Activated naive CD4-positive, alpha-beta T cell treated with anti-CD3 and anti-CD28 coated beads, Interleukin-2, amount 10 ng/mL, durations not matched to agents 7 days and 5 days (primary cell): ENCODE results near the gene TMEM164.

Experiments
- CTCF ChIA-PET: fragments of 350-600 bp; sonication (Branson Sonifier 250); formaldehyde crosslinking; loops from one replicate; lab custom pipeline; 2021; ENCODE audit warnings: antibody characterized with exemption; lab: Charles Lee
- DNase-seq: peaks from one replicate; pipeline ENCODE4 v3.0.0-alpha.2; 2020
- H3K27ac Mint-ChIP-seq: one replicate; pipeline ENCODE4 v1.8.0; 2021; ENCODE audit warnings: mild to moderate bottlenecking, moderate library complexity, mixed read lengths
- H3K27me3 Mint-ChIP-seq: one replicate; pipeline ENCODE4 v1.8.0; 2021; ENCODE audit warnings: mild to moderate bottlenecking, mixed read lengths
- H3K36me3 Mint-ChIP-seq: one replicate; pipeline ENCODE4 v1.8.0; 2021; ENCODE audit warnings: mixed read lengths
- H3K4me1 Mint-ChIP-seq: one replicate; pipeline ENCODE4 v1.8.0; 2021; ENCODE audit warnings: mixed read lengths
- H3K4me3 Mint-ChIP-seq: one replicate; pipeline ENCODE4 v1.8.0; 2021; ENCODE audit warnings: mild to moderate bottlenecking, moderate library complexity, mixed read lengths
- H3K9me3 Mint-ChIP-seq: one replicate; pipeline ENCODE4 v1.8.0; 2021; ENCODE audit warnings: mixed read lengths

The TMEM164 gene

DNA sequence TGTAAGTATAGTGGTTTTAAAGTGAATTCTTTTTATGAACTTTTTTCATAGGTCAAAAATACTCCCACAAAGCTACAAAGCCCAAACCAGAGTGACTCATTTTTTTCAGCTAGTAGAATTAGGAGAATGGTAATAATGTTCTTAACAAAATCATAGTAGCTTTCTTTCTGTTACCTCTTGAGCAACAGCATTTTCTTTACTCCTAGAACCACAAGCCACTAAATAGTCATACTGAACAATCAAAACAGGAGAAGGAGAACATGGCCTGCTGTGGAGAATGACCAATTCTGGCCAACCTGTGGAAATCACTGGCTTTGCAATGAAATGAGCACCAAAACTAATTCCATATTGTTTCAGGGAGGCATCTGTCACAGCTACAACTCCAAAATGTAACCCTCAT is 202.1 kb downstream of the TMEM164 start:
- Mint-ChIP-seq H3K27me3 (no peaks in the 10 kb centered on the region), H3K27ac (no peak overlapping the region), H3K36me3 (peaks cover 6% of the 10 kb centered on the region), H3K4me1 (no peaks in the 10 kb centered on the region), H3K9me3 (no peaks in the 10 kb centered on the region), H3K4me3 (no peak overlapping the region)
- CTCF ChIA-PET, result no interaction called here
- no peak for DNase-seq

DNA sequence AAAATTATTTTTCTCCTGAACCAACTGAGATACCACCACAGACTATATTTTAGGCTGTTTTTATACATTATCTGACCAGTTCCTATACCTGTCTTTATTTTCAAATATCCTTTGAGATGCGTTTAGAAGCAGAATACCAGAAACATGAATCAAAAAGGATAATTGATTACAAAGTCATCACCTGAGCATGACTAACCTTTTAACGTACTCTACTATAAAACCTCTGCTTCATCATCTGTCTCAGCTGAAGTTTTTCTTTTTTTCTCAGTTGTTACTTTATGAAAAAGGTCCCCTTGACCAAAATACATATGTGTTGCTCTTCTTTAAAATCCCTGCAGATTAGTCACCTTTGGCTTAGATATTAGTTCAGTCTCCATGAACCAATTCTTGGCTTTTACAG is 205.2 kb downstream of the TMEM164 start:
- no peak for DNase-seq
- no peaks in the 10 kb centered on the region for H3K9me3 Mint-ChIP-seq
- H3K27ac Mint-ChIP-seq, result no peak overlapping the region
- no peak overlapping the region for H3K4me3 Mint-ChIP-seq
- CTCF ChIA-PET, result no interaction called here
- H3K36me3 Mint-ChIP-seq, result peaks cover 2% of the 10 kb centered on the region
- no peaks in the 10 kb centered on the region for H3K27me3 Mint-ChIP-seq
- H3K4me1 Mint-ChIP-seq, result no peaks in the 10 kb centered on the region

DNA sequence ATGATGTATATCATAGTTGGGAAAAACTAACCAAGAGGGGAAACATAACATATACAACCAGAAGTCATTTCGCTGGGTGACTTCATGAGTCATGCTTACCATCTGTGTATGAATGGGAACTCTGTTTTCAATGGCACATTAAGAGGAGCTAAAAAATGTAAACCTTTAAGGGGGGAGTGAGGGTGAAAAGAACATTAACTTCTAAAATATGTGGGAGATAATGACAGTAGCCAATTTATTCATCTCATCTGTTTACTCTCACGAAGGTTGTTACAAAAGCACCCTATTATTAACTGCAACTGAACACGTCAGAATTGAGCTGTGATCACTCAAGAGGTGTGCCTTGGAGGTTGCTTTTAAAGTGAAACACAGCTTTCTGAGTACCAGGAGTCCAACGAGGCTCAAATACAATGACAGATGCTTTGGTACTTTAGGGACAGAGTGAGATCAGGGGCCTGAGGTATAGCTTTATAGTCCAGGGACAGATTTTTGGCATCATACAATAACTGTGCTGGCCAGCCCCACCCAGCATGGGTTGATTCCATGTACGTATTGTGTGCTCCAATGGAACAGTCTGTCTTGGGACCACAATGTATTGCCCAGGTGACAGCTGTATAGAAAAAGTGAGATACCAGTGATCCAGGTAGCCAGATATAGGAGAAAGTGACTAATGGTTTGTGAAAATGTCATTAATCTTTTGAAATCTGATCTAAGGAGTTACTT is 207.7 kb downstream of the TMEM164 start:
- H3K36me3 Mint-ChIP-seq, result peaks cover 11% of the 10 kb centered on the region
- no peaks in the 10 kb centered on the region for H3K4me1 Mint-ChIP-seq
- CTCF ChIA-PET, result no interaction called here
- H3K27me3 Mint-ChIP-seq, result no peaks in the 10 kb centered on the region
- DNase-seq, result no peak
- H3K4me3 Mint-ChIP-seq, result no peak overlapping the region
- H3K9me3 Mint-ChIP-seq, result no peaks in the 10 kb centered on the region
- no peak overlapping the region for H3K27ac Mint-ChIP-seq

DNA sequence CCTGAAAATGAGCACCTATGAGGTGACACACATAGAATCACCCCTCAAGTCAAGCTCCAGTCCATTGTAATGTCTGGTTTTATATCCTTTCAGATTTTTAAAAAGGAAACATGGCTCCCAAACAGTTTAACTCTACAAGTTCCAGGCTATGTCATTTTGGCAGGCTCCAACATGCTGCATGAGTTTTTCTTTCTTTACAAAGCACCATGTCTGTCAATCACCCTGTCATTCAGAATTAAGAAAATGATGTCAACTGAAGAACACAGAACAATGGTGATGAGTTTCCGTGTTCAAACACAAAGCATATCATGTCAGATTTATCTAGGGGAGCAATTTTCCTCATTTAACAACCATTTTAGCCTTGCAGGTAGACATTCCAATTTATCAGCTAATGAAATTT is 208.4 kb downstream of the TMEM164 start:
- no peak for DNase-seq
- Mint-ChIP-seq H3K27ac (no peak overlapping the region), H3K4me1 (peaks cover under 1% of the 10 kb centered on the region), H3K36me3 (peaks cover 12% of the 10 kb centered on the region), H3K4me3 (no peak overlapping the region), H3K9me3 (no peaks in the 10 kb centered on the region), H3K27me3 (no peaks in the 10 kb centered on the region)
- CTCF ChIA-PET, result interaction anchor here (0.9 kb wide), 1 partner anchor 15 kb away, joined by 3 read pairs; no protein-coding TSS in a partner anchor

DNA sequence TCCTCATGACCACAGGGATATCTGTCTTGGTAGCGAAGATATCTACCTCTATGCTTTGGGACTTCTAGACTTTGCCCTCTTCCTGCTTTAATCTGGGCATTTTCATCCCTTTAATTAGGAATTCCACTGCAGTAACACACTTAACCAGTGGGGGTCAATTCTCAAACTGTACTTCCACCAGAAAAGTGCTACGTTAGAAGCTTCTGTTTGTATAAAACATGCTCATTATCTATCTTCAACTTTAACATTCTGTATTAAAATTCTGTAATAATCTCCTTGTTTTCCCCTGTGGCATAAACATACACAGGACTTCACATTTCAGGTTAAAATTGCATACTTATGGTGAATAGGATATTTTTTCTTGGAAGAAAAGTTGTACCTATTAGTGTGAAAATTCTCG is 209.4 kb downstream of the TMEM164 start:
- Mint-ChIP-seq H3K27me3 (no peaks in the 10 kb centered on the region), H3K9me3 (no peaks in the 10 kb centered on the region), H3K4me3 (no peak overlapping the region), H3K27ac (no peak overlapping the region), H3K36me3 (peaks cover 15% of the 10 kb centered on the region), H3K4me1 (peaks cover 9% of the 10 kb centered on the region)
- CTCF ChIA-PET, result no interaction called here
- DNase-seq, result no peak

DNA sequence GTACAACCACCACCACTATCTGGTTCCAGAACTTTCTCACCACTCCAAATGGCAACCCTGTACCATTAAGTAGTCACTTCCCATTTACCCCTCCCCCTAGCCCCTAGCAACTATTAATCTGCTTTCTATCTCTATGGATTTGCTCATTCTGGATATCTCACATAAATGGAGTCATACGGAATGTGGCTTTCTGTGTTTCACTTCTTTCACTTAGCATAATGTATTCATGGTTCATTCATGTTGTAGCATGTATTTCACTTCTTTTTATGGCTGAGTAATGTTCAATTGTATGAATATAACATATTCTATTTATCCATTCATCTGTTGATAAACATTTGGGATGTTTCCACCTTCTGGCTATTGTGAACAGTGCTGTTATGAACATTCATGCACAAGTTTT is 210.3 kb downstream of the TMEM164 start:
- H3K27ac Mint-ChIP-seq, result no peak overlapping the region
- DNase-seq, result no peak
- no peak overlapping the region for H3K4me3 Mint-ChIP-seq
- peaks cover 16% of the 10 kb centered on the region for H3K36me3 Mint-ChIP-seq
- no peaks in the 10 kb centered on the region for H3K9me3 Mint-ChIP-seq
- peaks cover 15% of the 10 kb centered on the region for H3K4me1 Mint-ChIP-seq
- H3K27me3 Mint-ChIP-seq, result no peaks in the 10 kb centered on the region
- CTCF ChIA-PET, result no interaction called here

DNA sequence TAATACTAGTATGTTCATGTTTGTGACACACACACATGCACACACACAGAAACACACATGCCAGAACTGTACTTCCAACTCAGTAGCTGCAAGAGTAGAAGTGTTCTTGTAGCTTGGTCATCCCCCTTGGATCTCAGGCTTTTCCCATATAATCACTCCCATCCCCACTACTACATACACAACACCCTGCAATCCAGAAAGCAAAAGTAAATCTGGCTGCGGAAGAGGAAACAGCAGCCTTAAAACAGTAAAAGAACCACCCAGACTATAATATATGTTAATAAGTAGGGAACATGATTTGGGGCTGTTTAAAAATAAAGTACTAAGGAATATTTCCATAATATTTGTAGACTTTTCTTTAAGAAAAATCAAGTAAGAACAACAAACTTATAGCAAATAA is 211.8 kb downstream of the TMEM164 start:
- Mint-ChIP-seq H3K36me3 (peaks cover 16% of the 10 kb centered on the region), H3K4me1 (peaks cover 15% of the 10 kb centered on the region), H3K27ac (no peak overlapping the region), H3K27me3 (no peaks in the 10 kb centered on the region), H3K9me3 (no peaks in the 10 kb centered on the region), H3K4me3 (no peak overlapping the region)
- no peak for DNase-seq
- CTCF ChIA-PET, result no interaction called here

DNA sequence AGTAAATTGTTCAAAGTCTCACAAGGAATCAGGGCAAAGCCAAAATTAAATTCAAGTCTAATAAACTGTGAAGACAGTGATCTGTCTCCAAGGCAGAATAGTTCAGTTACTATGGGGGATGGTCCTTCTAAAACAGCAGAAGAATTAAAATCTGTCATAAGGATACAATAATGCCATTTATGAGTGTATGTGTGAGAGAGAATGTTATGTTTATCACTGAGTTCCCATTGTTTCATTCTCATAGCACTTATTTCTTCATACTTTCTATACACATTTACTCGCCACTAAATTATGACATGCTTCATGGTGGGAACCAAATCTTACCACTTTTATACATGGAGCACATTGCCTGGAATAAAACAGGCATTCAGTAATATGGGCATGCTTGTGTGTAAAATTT is 212.5 kb downstream of the TMEM164 start:
- Mint-ChIP-seq H3K36me3 (peaks cover 16% of the 10 kb centered on the region), H3K4me3 (no peak overlapping the region), H3K9me3 (no peaks in the 10 kb centered on the region), H3K27me3 (no peaks in the 10 kb centered on the region), H3K27ac (no peak overlapping the region), H3K4me1 (peaks cover 15% of the 10 kb centered on the region)
- CTCF ChIA-PET, result no interaction called here
- DNase-seq, result no peak

DNA sequence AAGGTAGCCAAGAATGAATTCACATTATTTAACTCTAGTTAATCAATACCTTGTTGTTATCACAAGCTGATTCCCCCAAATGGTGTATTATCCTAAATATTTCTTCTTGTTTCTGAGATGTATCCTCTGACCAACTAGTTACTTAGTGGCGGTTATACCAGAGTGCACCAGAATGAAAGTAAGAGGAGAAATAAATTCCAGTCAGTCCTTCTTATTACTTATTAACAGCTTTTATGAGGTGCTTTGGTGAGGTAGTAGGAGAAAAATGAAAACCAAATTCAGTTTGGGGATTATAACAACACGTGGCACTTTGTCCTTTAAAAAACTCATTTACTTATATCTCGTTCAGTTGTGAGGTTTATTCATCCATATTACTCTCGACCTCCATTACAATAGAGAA is 213.1 kb downstream of the TMEM164 start:
- DNase-seq, result no peak
- Mint-ChIP-seq H3K27me3 (no peaks in the 10 kb centered on the region), H3K4me3 (no peak overlapping the region), H3K9me3 (no peaks in the 10 kb centered on the region), H3K4me1 (peaks cover 15% of the 10 kb centered on the region), H3K27ac (no peak overlapping the region), H3K36me3 (peaks cover 16% of the 10 kb centered on the region)
- CTCF ChIA-PET, result no interaction called here

DNA sequence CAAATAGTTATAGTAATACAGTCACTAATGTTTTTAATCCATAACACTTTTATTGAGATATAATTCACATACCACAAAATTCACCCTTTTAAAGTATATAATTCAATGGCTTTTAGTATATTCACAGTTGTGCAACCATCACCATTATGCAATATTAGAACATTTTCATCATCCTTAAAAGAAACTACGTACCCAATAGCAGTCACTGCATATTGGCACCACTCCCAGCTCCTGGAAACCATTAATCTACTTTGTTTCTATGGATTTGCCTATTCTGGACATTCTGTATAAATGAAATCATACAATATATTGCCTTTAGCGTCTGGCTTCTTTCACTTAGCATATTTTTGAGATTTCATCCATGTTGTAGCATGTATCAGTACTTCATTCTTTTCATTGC is 215.7 kb downstream of the TMEM164 start:
- Mint-ChIP-seq H3K4me1 (peaks cover 17% of the 10 kb centered on the region), H3K27me3 (no peaks in the 10 kb centered on the region), H3K36me3 (peaks cover 15% of the 10 kb centered on the region), H3K4me3 (no peak overlapping the region), H3K27ac (no peak overlapping the region), H3K9me3 (no peaks in the 10 kb centered on the region)
- DNase-seq, result no peak
- CTCF ChIA-PET, result no interaction called here

DNA sequence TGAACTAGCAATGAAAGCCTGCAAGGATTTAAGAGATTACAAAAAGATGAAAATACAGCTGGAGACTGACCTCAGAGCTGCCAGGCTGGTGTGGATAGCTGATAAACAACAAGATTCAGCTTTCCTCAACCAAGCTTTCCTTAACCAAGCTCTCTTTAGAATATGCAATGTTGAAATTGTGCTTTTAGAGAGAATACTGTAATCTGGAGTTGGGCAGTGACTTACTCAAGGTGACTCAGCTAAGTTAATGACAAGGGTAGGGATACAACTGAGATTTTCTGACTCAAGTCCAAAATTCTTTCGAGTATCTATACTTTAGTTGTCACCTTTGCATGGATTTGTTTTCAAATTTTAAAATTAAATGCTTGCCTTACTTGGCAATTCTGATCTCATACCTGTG is 217.0 kb downstream of the TMEM164 start:
- Mint-ChIP-seq H3K27me3 (no peaks in the 10 kb centered on the region), H3K36me3 (peaks cover 11% of the 10 kb centered on the region), H3K4me1 (peaks cover 17% of the 10 kb centered on the region), H3K4me3 (no peak overlapping the region), H3K9me3 (no peaks in the 10 kb centered on the region), H3K27ac (no peak overlapping the region)
- CTCF ChIA-PET, result no interaction called here
- DNase-seq, result no peak

DNA sequence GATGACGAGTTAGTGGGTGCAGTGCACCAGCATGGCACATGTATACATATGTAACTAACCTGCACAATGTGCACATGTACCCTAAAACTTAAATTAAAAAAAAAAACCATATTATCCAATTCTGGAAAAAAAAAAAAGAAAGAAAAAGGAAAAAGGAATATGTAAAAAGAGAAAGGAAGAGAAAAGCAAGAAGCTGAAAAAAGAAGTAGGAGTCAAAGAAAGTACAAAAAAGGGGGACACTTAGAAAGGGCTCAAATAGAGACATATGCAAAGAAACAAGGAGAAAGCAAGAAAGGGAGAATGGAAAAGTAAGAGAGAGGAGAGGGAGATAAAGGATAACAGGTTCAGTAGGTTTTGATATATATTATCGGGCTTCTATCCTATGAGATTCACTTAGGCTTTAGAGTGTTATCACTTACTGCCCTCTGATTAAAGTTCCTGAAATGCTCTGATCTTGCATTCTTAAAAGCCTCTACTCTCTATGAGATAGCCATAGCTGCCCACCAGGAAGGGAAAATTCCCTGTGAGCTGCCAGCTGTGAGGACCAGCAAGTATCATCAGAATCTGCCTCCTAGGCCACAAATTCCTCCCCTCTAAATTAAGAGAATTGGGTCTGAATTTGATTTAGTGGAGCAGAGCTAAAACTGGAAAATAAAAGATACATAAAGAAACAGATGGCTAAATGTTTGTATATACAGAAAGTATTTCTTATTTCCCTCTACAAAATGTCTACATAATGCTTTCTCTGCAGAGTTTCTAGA is 219.8 kb downstream of the TMEM164 start:
- Mint-ChIP-seq H3K36me3 (no peaks in the 10 kb centered on the region), H3K27ac (no peak overlapping the region)
- CTCF ChIA-PET, result no interaction called here

DNA sequence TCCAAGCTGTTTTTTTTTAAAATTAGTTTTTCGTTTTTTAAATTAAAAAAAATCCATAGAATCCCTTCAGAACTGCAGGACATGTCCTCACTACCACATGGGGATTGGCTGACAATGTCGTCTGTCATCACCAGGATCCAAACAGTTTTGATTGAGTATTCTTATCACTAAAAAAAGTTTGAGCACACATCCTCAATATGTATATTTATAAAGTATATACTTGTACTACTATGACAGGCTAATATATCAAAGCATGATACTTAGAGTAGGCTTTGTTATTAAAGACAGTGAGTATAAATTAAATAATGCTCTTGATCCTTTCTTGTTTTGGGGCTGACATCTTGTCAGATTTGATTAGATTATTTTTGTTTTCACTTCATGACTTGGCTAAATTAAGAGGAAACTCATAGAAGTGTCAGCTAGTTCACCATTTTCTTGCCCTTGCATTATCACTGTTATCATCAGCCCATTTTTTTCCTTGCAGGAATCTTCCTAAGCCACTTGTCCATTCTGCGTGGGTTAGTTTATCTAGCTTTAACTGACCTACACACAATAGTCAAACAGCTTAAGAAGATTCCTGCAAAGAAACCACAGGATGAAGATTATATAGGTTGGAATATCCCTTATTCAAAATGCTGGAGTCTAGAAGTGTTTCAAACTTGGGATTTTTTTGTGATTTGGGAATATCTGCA is 222.2 kb downstream of the TMEM164 start:
- H3K4me1 Mint-ChIP-seq, result peaks cover 23% of the 10 kb centered on the region
- no peaks in the 10 kb centered on the region for H3K9me3 Mint-ChIP-seq
- H3K4me3 Mint-ChIP-seq, result no peak overlapping the region
- H3K36me3 Mint-ChIP-seq, result no peaks in the 10 kb centered on the region
- no peak for DNase-seq
- no peak overlapping the region for H3K27ac Mint-ChIP-seq
- H3K27me3 Mint-ChIP-seq, result no peaks in the 10 kb centered on the region
- CTCF ChIA-PET, result no interaction called here

More for the DNA sequence above, 219.8 kb downstream of the TMEM164 start:
- H3K9me3 Mint-ChIP-seq, result no peaks in the 10 kb centered on the region
- H3K4me3 Mint-ChIP-seq, result no peak overlapping the region
- peaks cover 7% of the 10 kb centered on the region for H3K4me1 Mint-ChIP-seq
- DNase-seq, result no peak
- no peaks in the 10 kb centered on the region for H3K27me3 Mint-ChIP-seq

DNA sequence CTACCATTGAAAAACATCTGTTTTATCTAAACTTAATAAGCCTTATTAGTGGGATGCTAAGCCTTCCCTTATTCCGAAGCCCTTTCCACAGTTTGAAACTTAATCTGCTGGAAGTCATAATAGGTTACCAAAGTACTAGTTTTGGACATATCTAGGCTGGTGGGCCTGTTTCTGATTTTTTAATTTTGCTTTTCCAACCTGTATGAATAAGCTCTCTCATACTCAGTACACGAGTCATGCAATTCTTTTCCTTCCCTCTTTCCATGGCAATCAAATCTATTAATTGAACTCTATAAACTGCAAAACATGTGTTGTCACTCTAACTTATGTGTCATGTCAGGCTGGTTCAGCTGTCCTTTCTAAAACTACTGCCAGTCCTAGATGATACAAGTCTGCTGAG is 224.0 kb downstream of the TMEM164 start:
- H3K4me1 Mint-ChIP-seq, result peaks cover 33% of the 10 kb centered on the region
- H3K27me3 Mint-ChIP-seq, result no peaks in the 10 kb centered on the region
- H3K36me3 Mint-ChIP-seq, result peaks cover 17% of the 10 kb centered on the region
- CTCF ChIA-PET, result no interaction called here
- no peak overlapping the region for H3K27ac Mint-ChIP-seq
- H3K4me3 Mint-ChIP-seq, result no peak overlapping the region
- no peak for DNase-seq
- peaks cover 7% of the 10 kb centered on the region for H3K9me3 Mint-ChIP-seq
